GM21423 (cell line): Measurements from ENCODE around the gene S100A3.

Source experiments
- ATAC-seq: cut with Tn5 transposase; IDR thresholded peaks from one replicate; pipeline ENCODE4 v1.9.1; 2021; ENCODE audit warnings: mild to moderate bottlenecking, moderate library complexity; ENCODE audit not compliant: unreplicated experiment

S100A3 gene

GRCh38 chr1:153550398-153550758 lies 1.3 kb upstream of the S100A3 start:
- no peak for ATAC-seq

GRCh38 chr1:153549741-153550397 lies 811 bp upstream of the S100A3 start:
- no peak for ATAC-seq

GRCh38 chr1:153547560-153548551 lies 1.2 kb downstream of the S100A3 start:
- no peak for ATAC-seq

DNA sequence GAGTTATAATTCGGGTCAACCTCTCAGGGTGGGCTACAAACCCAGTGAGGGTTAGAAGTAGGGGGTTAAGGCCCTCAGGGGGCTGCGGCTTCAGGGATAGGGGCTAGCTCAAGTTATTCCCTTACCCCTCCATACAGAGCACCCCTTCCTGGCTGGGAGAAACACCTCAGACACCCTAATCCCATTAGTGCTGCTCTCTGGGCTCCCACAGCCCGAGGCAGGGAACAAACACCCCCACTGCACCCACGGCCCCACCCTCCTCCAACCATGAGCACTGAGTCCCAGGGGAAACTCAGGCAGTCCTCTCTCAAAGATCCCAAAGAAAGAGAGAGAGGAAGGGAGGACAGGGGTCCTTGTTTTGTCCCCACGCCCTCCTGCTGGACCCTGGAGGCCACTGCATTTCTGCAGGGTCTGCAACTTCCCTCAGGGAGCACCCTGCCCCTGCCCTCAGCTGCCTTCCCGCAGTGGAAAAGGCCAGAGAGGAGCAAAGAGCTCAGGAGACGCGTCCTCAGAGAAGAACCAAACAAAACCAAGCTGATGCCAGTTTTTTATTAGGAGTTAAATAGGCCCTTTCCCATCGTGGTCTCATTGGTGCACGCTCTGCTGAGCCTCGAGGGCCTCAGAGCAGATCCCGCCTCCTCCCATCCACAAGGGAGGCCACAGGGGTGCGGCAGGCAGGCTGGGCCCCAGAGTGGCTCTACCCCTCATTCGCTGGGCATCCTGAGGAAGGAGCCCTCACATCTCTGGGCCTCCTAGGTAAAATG lies 2.1 kb downstream of the S100A3 start:
- no peak for ATAC-seq

DNA sequence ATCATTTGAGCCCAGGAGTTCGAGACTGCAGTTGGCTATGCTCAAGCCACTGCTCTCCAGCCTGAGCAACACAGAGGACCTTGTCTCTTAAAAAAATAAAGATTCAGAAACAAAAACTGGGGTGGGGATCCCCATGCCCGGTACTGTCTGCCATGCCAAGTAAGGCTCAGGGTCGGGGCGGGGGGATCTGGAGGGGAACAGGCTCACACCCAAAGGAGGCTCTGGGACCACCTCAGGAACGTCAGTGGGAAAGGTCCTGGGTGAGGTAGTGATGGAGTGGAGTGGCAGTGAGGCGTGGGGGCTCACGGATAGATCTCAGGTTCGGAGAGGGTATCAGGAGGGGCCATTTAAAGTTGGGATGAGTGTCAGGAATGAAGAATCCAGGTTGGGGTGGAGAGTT lies 2.7 kb downstream of the S100A3 start:
- ATAC-seq: no peak

DNA sequence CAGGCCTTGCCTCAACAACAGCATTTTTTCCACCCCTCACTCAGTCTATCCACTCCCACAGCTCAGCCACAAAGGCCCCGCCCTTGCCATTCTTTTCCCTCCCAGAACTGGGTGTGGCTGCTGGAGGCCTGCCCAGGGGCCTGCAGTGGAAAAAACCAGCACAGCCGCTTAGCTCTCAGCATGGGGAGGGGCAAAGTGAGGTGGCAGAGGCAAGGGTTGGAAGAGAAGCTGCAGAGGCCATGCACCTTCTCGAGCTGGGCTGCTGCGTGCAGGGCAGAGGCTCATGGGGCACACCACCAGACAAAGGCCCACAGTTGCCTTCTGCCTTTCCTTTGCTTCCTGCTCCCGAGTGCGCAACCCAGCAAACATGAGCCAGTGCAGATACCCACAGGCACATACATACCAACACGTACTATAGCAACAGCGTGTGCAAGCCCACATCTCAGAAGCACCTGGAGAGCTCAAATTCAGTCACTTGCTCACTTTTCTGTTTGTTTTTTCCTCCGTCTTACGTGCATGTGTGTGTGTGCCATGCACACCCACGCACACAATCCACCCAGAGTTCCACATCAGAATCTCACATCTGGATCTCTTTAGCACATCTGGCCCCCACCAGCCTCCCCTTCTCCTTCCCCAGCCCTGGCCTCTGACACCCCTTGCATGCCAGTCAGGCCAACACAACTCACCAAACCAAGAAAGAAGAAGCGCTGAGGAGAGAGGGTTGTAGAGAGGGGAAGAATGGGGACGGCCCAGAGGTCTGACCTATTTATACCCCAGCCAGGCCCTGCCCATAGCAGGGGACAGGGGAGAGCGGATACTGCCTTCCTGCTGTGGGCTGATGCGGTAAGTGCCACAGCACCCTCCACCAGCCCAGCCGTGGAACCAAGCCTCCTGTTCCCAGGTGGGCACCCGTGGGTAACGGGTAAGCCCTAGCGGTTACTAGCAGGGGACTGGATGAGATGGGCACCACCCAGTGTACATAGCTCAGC lies 3.7 kb downstream of the S100A3 start, which contains the start of gene S100A4:
TSS of gene S100A4 (minus strand) at position 740 of the 989 bp plus-strand sequence. CDS start 1,012 bp downstream, outside the sequence.
- ATAC-seq: peak; percentile 53

DNA sequence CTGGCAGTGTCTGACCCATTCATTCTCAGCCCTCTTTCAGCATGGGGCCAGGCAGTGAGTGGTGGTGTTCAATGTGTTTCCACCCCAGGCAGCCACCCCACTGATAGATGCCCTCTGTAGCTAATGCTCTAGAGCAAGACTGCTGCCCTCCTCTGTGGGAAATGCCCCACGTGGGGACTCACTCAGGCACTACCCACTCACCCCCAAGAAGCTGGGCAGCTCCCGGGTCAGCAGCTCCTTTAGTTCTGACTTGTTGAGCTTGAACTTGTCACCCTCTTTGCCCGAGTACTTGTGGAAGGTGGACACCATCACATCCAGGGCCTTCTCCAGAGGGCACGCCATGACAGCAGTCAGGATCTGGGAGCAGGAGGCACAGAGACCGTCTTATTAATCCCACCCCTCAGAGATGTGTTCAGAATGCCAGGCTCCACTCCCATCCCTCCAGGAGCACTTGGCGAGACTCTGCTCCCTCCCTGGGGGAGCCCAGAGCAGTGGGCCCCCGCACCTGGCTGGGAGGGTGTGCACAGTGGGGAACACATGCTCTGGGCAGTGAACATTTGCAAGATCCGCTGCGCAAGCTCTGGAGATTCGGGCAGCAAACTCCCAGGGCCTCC lies 4.5 kb downstream of the S100A3 start:
- ATAC-seq: no peak

GRCh38 chr1:153543736-153544135 lies 5.3 kb downstream of the S100A3 start:
- no peak for ATAC-seq

DNA sequence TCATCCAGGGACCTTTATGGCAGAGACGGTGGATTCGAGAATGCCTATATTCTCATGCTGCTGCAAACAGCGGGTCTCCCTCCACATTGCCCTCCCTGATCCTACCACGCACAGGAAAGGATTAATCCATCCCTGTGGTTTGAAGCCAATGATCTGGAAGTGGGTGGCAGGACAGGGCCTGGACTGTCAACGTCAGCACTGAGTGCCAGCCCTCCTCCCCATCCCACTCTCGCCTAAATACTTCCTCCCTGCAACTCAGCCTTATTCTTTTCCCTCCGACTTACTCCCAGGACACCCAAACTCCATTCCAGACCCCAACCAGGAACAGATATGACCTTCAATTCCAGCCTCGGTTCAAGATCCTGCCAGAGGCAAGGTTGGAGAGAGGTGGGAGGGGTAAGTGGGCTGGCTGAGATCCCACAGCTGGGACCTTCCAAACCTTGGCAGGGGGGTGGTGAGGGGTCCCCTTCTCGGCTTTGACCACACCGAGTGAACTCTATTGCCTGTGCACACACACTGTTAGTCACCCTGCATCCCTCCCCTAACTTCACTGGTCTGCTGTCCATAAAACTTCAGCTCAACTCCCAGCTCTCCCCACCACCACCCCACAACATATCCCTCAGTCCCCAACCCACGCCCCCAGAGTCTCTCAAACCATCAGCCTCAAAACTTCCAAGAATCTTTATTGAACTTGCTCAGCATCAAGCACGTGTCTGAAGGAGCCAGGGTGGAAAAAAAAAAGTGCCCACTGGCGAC lies 5.9 kb downstream of the S100A3 start:
- ATAC-seq: no peak

- ATAC-seq: no peak
These were observed 7.1 kb downstream of the S100A3 start for GRCh38 chr1:153541641-153542590.

DNA sequence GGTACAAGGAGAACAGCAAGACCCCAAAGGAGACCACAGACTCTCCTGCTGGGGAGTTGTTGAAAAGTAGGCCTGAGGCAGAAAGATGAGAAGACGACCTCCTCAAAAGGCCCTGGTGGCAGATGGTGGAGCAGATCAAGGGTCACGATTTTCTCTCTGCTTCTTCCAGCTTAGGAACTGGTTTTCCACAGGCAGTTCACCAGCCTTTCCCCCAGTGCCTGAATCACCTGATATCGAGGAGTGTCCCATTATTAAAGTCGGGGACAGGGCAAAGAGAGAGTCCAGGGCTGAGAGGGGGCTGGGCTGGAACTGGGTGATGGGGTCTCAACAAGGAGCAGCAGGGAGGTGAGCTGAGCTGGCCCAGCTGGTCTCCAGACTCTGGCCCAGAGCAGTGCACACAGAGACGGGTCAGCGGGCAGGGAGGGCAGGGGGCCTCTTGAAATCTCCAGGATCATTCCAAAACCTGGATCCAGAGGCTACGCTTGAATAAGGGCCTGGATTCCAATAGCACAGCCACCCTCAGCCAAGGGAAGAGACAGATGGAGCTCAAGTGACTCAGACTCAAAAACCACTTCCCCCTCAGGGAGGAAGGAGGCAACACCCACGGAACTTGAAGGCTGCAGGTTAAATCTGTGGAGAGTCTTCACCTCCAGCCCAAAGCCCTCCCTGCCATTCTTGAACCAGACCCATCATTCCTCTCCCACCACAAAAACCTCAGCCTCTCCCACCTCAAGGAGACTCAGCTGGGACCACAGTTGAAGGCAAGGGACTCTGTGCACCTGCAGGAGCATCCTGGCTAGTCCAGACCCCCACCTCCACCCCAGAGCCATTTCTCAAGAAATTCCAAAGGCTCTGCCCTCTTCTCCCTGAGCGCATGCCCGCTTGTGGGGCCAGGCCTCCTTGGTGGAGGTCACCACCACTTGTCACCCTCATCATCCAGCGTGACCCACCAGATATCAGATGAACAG lies 8.4 kb downstream of the S100A3 start, which contains the start of gene S100A5:
TSS of gene S100A5 (minus strand) at position 541 of the 968 bp plus-strand sequence. CDS start 743 bp downstream, outside the sequence.
- no peak for ATAC-seq

GRCh38 chr1:153539395-153540093 lies 9.5 kb downstream of the S100A3 start:
- no peak for ATAC-seq

DNA sequence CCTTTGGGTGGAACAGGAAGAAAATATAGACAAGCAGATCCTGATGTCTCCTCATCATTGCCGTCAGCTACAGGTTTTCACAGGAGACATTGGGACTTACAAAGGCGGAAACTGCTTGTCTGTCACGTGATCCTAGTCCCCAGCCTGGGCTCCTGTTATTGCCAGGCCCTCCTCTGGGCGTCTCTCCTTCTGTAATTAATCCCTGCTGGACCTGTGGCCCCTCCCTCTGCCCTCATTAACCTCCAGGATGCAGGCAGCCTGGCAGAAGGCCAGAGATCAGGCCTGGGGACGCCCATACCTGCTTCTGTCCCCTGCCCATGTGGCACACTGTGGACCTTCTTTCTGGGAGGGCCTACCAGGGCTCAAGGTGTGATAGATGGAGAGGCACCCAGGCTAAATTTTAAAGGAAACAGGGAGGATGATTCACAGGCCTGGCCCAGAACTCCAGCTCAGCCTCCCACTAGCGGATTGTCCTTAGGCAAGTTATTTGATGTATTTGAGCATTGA lies 10.7 kb downstream of the S100A3 start:
- ATAC-seq: no peak

- ATAC-seq: no peak
These were observed 11.7 kb downstream of the S100A3 start for GRCh38 chr1:153537376-153537730.

GRCh38 chr1:153536671-153537375 lies 12.2 kb downstream of the S100A3 start:
- ATAC-seq: no peak
